ENCODE results near the gene PCAT7.

GRCh38 chr9:94577036-94577435 lies 22.2 kb downstream of the PCAT7 start:
- no peak for TF ChIP-seq CTCF (IDR thresholded peaks at IDR 0.05)
- TF ChIP-seq POLR2AphosphoS5 (IDR thresholded peaks at IDR 0.05) = no peak
- TF ChIP-seq POLR2A (IDR thresholded peaks at IDR 0.05) = no peak
- TF ChIP-seq EP300 (IDR thresholded peaks at IDR 0.05; ENCODE audit: low read depth) = no peak

Measured in transverse colon (tissue), 4 donors.